ENCODE measurements around the gene ANKRD24. TPM values are rescaled to one million over a fixed set of nuclear protein-coding genes. Genes with fewer than 3 reads are reported as not detected.

Gene ANKRD24
- total and polyA plus RNA-seq, 7 donors = 0.36 to 1.2 (median 0.72) TPM; not detected in 1

DNA sequence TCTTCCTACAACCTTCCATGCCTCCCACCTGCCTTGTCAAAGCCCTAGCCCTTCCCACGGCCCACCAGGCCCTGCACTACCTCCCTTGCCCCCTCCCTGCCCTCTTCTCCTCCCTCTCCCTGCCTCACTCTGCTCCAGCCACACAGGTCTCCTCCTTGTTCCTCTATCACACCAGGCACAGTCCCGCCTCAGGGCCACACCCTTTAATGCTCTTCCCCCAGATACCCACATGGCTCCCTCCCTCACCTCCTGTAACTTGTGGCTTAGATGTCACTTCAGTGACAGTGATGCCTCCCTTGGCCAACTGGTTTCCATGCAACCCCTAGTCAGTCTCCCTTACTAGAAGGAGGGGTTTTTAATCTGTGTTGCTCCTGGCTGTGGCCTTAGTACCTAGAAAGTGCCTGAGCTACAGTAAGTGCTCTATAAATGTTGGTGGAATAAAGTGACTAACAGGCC, 1.4 kb upstream of the ANKRD24 start:
- peaks cover 0 to 22% (median 20%) of the 10 kb centered on the region in 4 donors for H3K4me1 ChIP-seq
- WGBS, 2 donors = 17 to 64% methylated on average over 2 of the region's 2 CpGs
- intact Hi-C loops (cut with DNase I) = loop anchor here (5.0 kb wide), 1 partner anchor 194 kb away; the partner anchor contains the start of gene EEF2
- H3K27me3 ChIP-seq = no peaks in the 10 kb centered on the region
- DNase-seq = no peak
- H3K4me3 ChIP-seq = peak overlapping the region in 2 of 4 donors; percentile 82 to 95
- no peak for TF ChIP-seq EP300 (IDR thresholded peaks at IDR 0.05)
- TF ChIP-seq POLR2AphosphoS5 (IDR thresholded peaks at IDR 0.05) = no peak
- peak in 1 of 2 donors; percentile 4 for TF ChIP-seq POLR2A (IDR thresholded peaks at IDR 0.05)
- TF ChIP-seq CTCF (IDR thresholded peaks at IDR 0.05) = no peak
- no peak overlapping the region for H3K27ac ChIP-seq
- H3K36me3 ChIP-seq = peaks cover 0 to 27% (median 6%) of the 10 kb centered on the region in 4 donors
- no peaks in the 10 kb centered on the region for H3K9me3 ChIP-seq

DNA sequence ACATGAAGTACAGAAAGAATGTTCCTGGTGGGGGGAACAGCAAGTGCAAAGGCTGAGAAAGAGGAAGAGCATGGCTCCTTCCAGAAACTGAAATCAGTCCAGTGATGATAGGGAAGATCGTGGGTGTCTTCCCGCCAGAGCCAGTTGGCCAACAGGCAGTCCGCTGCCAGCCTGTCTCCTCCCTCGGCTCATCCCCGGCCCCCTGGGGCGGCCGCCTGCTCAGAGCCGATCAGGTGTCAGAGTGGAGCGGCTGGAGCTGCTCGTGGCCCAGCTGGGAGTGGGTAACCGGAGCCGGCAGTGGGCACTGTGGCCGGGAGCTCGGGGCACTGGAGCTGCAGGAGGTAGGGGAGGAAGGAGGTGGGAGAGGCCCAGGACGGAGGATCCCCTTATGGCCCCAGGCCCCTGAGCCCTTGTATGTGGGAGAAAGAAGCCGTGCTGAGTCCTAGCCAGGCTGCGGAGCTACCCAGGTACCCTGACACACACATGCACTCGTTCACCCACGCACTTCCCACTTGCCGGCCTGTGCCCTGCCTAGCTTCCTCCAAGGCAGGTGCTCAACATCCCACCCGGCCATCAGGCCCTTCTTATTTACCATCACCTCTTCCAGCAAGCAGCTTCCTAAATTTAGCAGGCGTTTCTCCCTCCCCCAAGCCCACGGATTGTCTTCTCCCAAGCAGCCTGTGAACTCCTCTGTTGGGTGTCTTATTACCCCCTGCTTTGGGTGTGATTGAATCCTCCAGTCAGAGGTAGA, 1.7 kb downstream of the ANKRD24 start:
- WGBS, 2 donors = 64 to 71% methylated on average over 23 of the region's 23 CpGs
- intact Hi-C loops (cut with DNase I) = loop anchor here (5.0 kb wide), 1 partner anchor 197 kb away; the partner anchor contains the start of gene EEF2
- DNase-seq = no peak

GRCh38 chr19:4184718-4185352, 2.3 kb downstream of the ANKRD24 start:
- H3K9me3 ChIP-seq = no peaks in the 10 kb centered on the region
- no peaks in the 10 kb centered on the region for H3K27me3 ChIP-seq
- 94 to 97% methylated on average over 2 of the region's 2 CpGs for WGBS, 2 donors
- H3K36me3 ChIP-seq = peaks cover 0 to 5% (median 0%) of the 10 kb centered on the region in 4 donors
- no peak overlapping the region for H3K27ac ChIP-seq
- TF ChIP-seq POLR2A (IDR thresholded peaks at IDR 0.05) (no peak), CTCF (IDR thresholded peaks at IDR 0.05) (no peak), EP300 (IDR thresholded peaks at IDR 0.05) (no peak), POLR2AphosphoS5 (IDR thresholded peaks at IDR 0.05) (no peak)
- intact Hi-C loops (cut with DNase I) = loop anchor here (5.0 kb wide), 1 partner anchor 198 kb away; the partner anchor contains the start of gene EEF2
- DNase-seq = no peak
- H3K4me3 ChIP-seq = no peak overlapping the region
- peaks cover 0 to 22% (median 20%) of the 10 kb centered on the region in 4 donors for H3K4me1 ChIP-seq

More for the DNA sequence above, 1.7 kb downstream of the ANKRD24 start:
- H3K27me3 ChIP-seq = no peaks in the 10 kb centered on the region
- peaks cover 0 to 22% (median 20%) of the 10 kb centered on the region in 4 donors for H3K4me1 ChIP-seq
- H3K36me3 ChIP-seq = peaks cover 0 to 5% (median under 1%) of the 10 kb centered on the region in 4 donors
- TF ChIP-seq POLR2A (IDR thresholded peaks at IDR 0.05) = no peak
- TF ChIP-seq EP300 (IDR thresholded peaks at IDR 0.05) = no peak
- TF ChIP-seq CTCF (IDR thresholded peaks at IDR 0.05) = no peak
- no peak for TF ChIP-seq POLR2AphosphoS5 (IDR thresholded peaks at IDR 0.05)
- no peak overlapping the region for H3K4me3 ChIP-seq
- no peak overlapping the region for H3K27ac ChIP-seq
- H3K9me3 ChIP-seq = no peaks in the 10 kb centered on the region

DNA sequence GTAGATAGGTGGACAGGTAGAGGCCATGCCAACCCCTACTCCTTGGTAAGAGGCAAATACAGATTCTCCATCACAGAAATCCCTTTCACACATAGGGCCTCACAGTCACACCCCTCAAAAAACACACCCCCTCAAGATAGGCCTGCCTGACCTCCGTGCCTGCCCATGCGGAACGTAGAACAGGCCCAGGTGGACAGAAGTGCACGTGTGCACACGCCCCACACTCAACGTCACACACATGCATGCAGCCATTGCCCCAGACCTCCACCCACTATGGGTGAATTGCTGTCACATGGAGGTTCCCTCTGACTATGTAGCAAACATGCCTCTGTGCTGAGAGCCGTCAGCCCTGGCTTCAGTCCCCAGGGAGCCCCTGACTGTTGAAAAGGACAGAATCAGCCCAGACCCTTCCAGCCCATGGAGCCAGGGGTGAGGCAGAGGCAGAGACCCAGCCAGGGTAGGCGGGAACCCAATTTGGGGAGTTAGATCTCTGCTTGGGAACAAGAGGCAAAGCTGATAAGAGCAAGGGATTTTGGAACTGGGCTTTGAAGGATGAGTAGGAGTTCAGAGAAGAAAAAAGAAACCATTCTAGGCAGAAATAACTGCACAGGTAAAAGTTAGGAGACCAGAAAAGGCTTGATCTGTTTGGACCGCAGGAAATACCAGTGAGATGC, 3.1 kb downstream of the ANKRD24 start:
- DNase-seq = no peak
- TF ChIP-seq CTCF (IDR thresholded peaks at IDR 0.05) (no peak), POLR2A (IDR thresholded peaks at IDR 0.05) (no peak), POLR2AphosphoS5 (IDR thresholded peaks at IDR 0.05) (no peak), EP300 (IDR thresholded peaks at IDR 0.05) (no peak)
- H3K9me3 ChIP-seq = no peaks in the 10 kb centered on the region
- peaks cover 0 to under 1% (median 0%) of the 10 kb centered on the region in 4 donors for H3K36me3 ChIP-seq
- 56 to 77% methylated on average over 9 of the region's 9 CpGs for WGBS, 2 donors
- no peaks in the 10 kb centered on the region for H3K27me3 ChIP-seq
- H3K27ac ChIP-seq = no peak overlapping the region
- peaks cover 0 to 22% (median 20%) of the 10 kb centered on the region in 4 donors for H3K4me1 ChIP-seq
- intact Hi-C loops (cut with DNase I) = no loop called here
- H3K4me3 ChIP-seq = no peak overlapping the region
